RWPE2 (cell line): ENCODE data around the gene CFAP410.

Experiments used
- ATAC-seq: fragments of 200-7000 bp; cut with Tn5 transposase; 3 replicates; pipeline ENCODE4 v1.9.1; 2021; ENCODE audit warnings: low read depth
- DNase-seq: peaks from one replicate; pipeline ENCODE4 v3.0.0-alpha.2; 2020; ENCODE audit warnings: low spot score
- H3K27ac ChIP-seq: fragments of 450-650 bp; 2 replicates; pipeline ENCODE4 v1.5.1; 2017; ENCODE audit warnings: mild to moderate bottlenecking; ENCODE audit not compliant: poor library complexity, severe bottlenecking
- H3K27me3 ChIP-seq: fragments of 250-450 bp; sonication (Bioruptor Pico); 2 replicates; pipeline ENCODE4 v1.5.1; 2021; ENCODE audit warnings: mild to moderate bottlenecking, moderate library complexity; ENCODE audit not compliant: insufficient read depth, poor library complexity, severe bottlenecking
- H3K36me3 ChIP-seq: fragments of 250-450 bp; sonication (Bioruptor Pico); 2 replicates; pipeline ENCODE4 v1.5.1; 2020; ENCODE audit warnings: low read depth, mild to moderate bottlenecking, moderate library complexity
- H3K4me1 ChIP-seq: fragments of 250-450 bp; sonication (Bioruptor Pico); 2 replicates; pipeline ENCODE4 v1.5.1; 2021; ENCODE audit warnings: mild to moderate bottlenecking, moderate library complexity; ENCODE audit not compliant: insufficient read depth, poor library complexity, severe bottlenecking
- H3K4me3 ChIP-seq: fragments of 250-450 bp; sonication (Bioruptor Pico); 2 replicates; pipeline ENCODE4 v1.5.1; 2021; ENCODE audit warnings: mild to moderate bottlenecking, moderate library complexity; ENCODE audit not compliant: severe bottlenecking
- H3K9me3 ChIP-seq: fragments of 250-450 bp; sonication (Bioruptor Pico); 2 replicates; pipeline ENCODE4 v1.5.1; 2021; ENCODE audit warnings: mild to moderate bottlenecking, moderate library complexity; ENCODE audit not compliant: severe bottlenecking
- CTCF ChIP-seq: fragments of 450-650 bp; IDR thresholded peaks from one replicate; pipeline ENCODE4 v1.5.1; 2017; ENCODE audit warnings: mild to moderate bottlenecking, moderate library complexity; ENCODE audit not compliant: poor library complexity, severe bottlenecking

Gene CFAP410

DNA sequence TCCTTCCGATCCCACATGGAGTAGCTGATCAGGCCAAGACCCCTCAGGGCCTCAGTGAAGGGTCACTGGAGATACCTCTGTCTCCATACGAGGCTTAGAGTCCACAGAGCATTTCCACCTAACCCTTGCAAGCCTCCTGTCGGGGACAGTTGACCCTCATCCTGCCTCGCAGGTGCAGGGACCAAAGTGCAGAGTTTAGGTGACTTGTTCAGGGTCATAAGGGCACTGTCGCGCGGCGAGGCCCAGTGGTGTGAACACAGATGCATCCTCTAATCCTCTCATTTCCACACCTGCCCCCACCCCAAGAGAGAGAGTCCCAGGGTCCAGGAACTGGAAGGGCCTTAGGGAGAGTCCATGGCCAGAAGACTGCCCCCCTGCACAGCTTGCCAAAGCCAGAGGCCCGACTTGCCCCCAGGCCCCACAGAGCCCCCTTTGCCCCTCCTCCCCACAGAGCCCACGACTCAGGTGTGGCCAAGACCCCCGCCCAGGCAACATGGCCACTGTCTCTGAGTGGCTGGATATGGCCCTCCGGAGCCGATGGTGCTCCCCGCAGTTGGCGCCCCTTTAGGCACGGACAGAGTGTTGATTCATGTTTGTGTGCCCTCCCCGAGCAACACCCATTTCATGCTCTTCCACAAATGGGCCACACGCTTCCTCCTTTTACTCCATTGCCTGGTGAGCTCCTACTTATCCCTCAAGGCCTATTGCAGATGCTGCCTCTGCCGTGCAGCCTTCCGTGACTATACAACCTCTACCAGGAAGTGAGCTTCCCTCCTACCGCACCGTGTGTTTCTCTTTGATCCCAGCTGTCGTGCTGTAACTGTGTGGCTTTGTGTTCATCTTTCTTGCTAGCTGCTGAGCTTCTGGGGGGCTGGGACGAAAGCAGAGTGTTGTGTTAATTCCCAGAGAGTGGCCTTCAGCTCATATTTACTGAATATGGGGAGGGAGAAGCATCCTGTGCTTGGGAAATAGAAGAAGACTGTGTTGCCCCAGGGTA lies 15.9 kb upstream of the CFAP410 start:
- H3K27me3 ChIP-seq = peaks cover 24% of the 10 kb centered on the region
- no peaks in the 10 kb centered on the region for H3K4me1 ChIP-seq
- H3K9me3 ChIP-seq = no peaks in the 10 kb centered on the region
- no peak overlapping the region for H3K27ac ChIP-seq
- no peak for TF ChIP-seq CTCF
- H3K36me3 ChIP-seq = no peaks in the 10 kb centered on the region
- no peak overlapping the region for H3K4me3 ChIP-seq
- no peak for DNase-seq
- no peak for ATAC-seq

- Histone ChIP-seq H3K27ac (no peak overlapping the region), H3K36me3 (no peaks in the 10 kb centered on the region), H3K27me3 (peaks cover 34% of the 10 kb centered on the region), H3K4me3 (no peak overlapping the region), H3K9me3 (no peaks in the 10 kb centered on the region), H3K4me1 (no peaks in the 10 kb centered on the region)
- DNase-seq (no peak), ATAC-seq (no peak)
- no peak for TF ChIP-seq CTCF
These were observed 14.8 kb upstream of the CFAP410 start for GRCh38 chr21:44354001-44354405.

GRCh38 chr21:44353191-44353970 lies 14.2 kb upstream of the CFAP410 start, which contains the start of gene TRPM2:
TSS of gene TRPM2 (plus strand) at chr21:44353621. CDS start at chr21:44353701, 80 bp downstream.
- Histone ChIP-seq H3K27me3 (peaks cover 40% of the 10 kb centered on the region), H3K36me3 (no peaks in the 10 kb centered on the region), H3K4me3 (no peak within 1 kb of the TSS), H3K9me3 (no peaks in the 10 kb centered on the region), H3K4me1 (no peaks in the 10 kb centered on the region), H3K27ac (no peak within 1 kb of the TSS)
- DNase-seq (no peak), ATAC-seq (no peak)
- no peak for TF ChIP-seq CTCF

- no peaks in the 10 kb centered on the region for H3K9me3 ChIP-seq
- peaks cover 50% of the 10 kb centered on the region for H3K27me3 ChIP-seq
- TF ChIP-seq CTCF = no peak
- DNase-seq (no peak), ATAC-seq (no peak)
- no peaks in the 10 kb centered on the region for H3K36me3 ChIP-seq
- H3K27ac ChIP-seq = no peak overlapping the region
- H3K4me1 ChIP-seq = no peaks in the 10 kb centered on the region
- no peak overlapping the region for H3K4me3 ChIP-seq
These were observed 13.2 kb upstream of the CFAP410 start for GRCh38 chr21:44352253-44352860.
